Mesendoderm (in vitro differentiated cells): ENCODE results near the gene MVP.

Source experiments
- DNase-seq: peaks from one replicate; pipeline ENCODE4 v3.0.0; 2013
- H2AK5ac ChIP-seq: 2 replicates; pipeline ENCODE4 v1.6.1; 2013; ENCODE audit warnings: low read length, inconsistent platforms
- H2BK120ac ChIP-seq: 2 replicates; pipeline ENCODE4 v1.6.1; 2013; ENCODE audit warnings: low read depth, mild to moderate bottlenecking, low read length, moderate library complexity, mixed read lengths
- H2BK15ac ChIP-seq: replicated peaks from 2 replicates; pipeline ENCODE4 v1.6.1; 2013; ENCODE audit warnings: low read depth, mild to moderate bottlenecking, moderate library complexity
- H2BK5ac ChIP-seq: 2 replicates; pipeline ENCODE4 v1.6.1; 2013; ENCODE audit warnings: low read length, inconsistent platforms
- H3K18ac ChIP-seq: 2 replicates; pipeline ENCODE4 v1.6.1; 2013; ENCODE audit warnings: mild to moderate bottlenecking, low read length, mixed read lengths
- H3K23ac ChIP-seq: one replicate; pipeline ENCODE4 v1.6.1; 2013; ENCODE audit warnings: low read length
- H3K27ac ChIP-seq: 2 replicates; pipeline ENCODE4 v1.5.1; 2013; ENCODE audit warnings: low read depth, mild to moderate bottlenecking, inconsistent platforms, low read length, moderate library complexity
- H3K27me3 ChIP-seq: 2 replicates; pipeline ENCODE4 v1.6.1; 2013; ENCODE audit warnings: low read length, control low read depth, mild to moderate bottlenecking, inconsistent platforms; ENCODE audit not compliant: insufficient read depth, poor library complexity
- H3K36me3 ChIP-seq: 2 replicates; pipeline ENCODE4 v1.6.1; 2013; ENCODE audit warnings: low read length, inconsistent platforms; ENCODE audit not compliant: control insufficient read depth, insufficient read depth
- H3K4ac ChIP-seq: one replicate; pipeline ENCODE4 v1.6.1; 2013; ENCODE audit warnings: low read depth, mild to moderate bottlenecking, low read length, moderate library complexity
- H3K4me1 ChIP-seq: 2 replicates; pipeline ENCODE4 v1.6.1; 2013; ENCODE audit warnings: low read depth, low read length, inconsistent platforms; ENCODE audit not compliant: control insufficient read depth
- H3K4me2 ChIP-seq: 2 replicates; pipeline ENCODE4 v1.6.1; 2013; ENCODE audit warnings: low read length
- H3K4me3 ChIP-seq: 2 replicates; pipeline ENCODE4 v1.5.1; 2013; ENCODE audit warnings: mild to moderate bottlenecking, low read length
- H3K56ac ChIP-seq: one replicate; pipeline ENCODE4 v1.6.1; 2013; ENCODE audit warnings: low read length
- H3K79me1 ChIP-seq: 2 replicates; pipeline ENCODE4 v1.6.1; 2013; ENCODE audit warnings: low read length, inconsistent platforms
- H3K79me2 ChIP-seq: 2 replicates; pipeline ENCODE4 v1.6.1; 2013; ENCODE audit warnings: mild to moderate bottlenecking, low read length; ENCODE audit not compliant: control insufficient read depth, insufficient read depth
- H3K9ac ChIP-seq: 2 replicates; pipeline ENCODE4 v1.6.1; 2013; ENCODE audit warnings: low read length, inconsistent platforms
- H4K5ac ChIP-seq: one replicate; pipeline ENCODE4 v1.6.1; 2013; ENCODE audit warnings: low read length
- H4K8ac ChIP-seq: one replicate; pipeline ENCODE4 v1.6.1; 2013; ENCODE audit warnings: low read depth, mild to moderate bottlenecking, control low read depth, low read length, moderate library complexity
- WGBS: extraction: QIAGEN DNeasy Blood & Tissue Kit; methylation state at CpG from one replicate; pipeline ENCODE4 v1.1.7; 2013; ENCODE audit warnings: low lambda C conversion rate, missing lambda C conversion rate; ENCODE audit not compliant: insufficient coverage; ENCODE audit errors: extremely low coverage; 5-methylcytosine and 5-hydroxymethylcytosine counted together

MVP gene

DNA sequence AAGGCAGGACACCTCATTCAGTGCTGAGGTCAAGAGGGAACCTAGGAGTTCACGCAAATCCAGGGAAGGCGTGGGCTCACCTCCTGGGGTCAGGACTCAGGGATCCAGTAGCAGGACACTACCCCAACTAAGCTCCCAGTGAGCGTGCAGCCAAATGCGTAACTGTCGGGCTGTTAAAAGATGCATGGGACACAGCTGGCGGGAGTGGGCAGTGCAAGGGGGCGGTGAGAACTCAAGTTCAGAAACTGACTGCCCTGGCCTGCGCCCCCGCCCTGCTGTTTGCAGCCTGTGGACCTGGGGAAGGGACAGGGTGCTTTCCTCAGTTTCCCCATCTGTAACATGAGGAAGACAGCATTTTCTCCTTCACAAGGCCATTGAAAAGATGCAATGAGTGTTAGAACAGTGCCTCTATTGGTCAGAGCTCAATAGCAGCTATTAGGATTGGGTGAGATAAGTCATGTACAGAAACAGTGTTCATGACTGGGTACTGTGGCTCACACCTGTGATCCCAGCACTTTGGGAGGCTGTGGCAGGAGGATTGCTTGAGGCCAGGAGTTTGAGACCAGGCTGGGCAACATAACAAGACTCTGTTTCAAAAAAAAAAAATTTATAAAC lies 22.6 kb downstream of the MVP start:
- Histone ChIP-seq H2BK5ac (no peak overlapping the region), H2BK15ac (no peak overlapping the region), H3K27me3 (no peaks in the 10 kb centered on the region), H4K5ac (no peak overlapping the region), H3K4me3 (no peak overlapping the region), H3K23ac (no peak overlapping the region), H3K36me3 (no peaks in the 10 kb centered on the region), H3K18ac (no peak overlapping the region), H3K4me1 (no peaks in the 10 kb centered on the region), H3K4ac (no peak overlapping the region), H2AK5ac (no peak overlapping the region), H2BK120ac (no peak overlapping the region), H3K27ac (no peak overlapping the region), H3K79me2 (no peaks in the 10 kb centered on the region), H4K8ac (no peak overlapping the region), H3K79me1 (no peaks in the 10 kb centered on the region), H3K9ac (no peak overlapping the region), H3K56ac (no peak overlapping the region), H3K4me2 (no peak overlapping the region)
- WGBS: no CpG with 5 or more reads among the region's 9 CpGs
- DNase-seq: no peak

- WGBS: no CpG with 5 or more reads among the region's 8 CpGs
- no peak overlapping the region for H3K23ac ChIP-seq
- H2BK15ac ChIP-seq: no peak overlapping the region
- H3K18ac ChIP-seq: no peak overlapping the region
- no peak overlapping the region for H2AK5ac ChIP-seq
- H3K4ac ChIP-seq: no peak overlapping the region
- no peak overlapping the region for H4K8ac ChIP-seq
- no peak for DNase-seq
- H3K79me1 ChIP-seq: no peaks in the 10 kb centered on the region
- no peaks in the 10 kb centered on the region for H3K27me3 ChIP-seq
- no peak overlapping the region for H3K9ac ChIP-seq
- H4K5ac ChIP-seq: no peak overlapping the region
- no peaks in the 10 kb centered on the region for H3K79me2 ChIP-seq
- no peak overlapping the region for H3K4me2 ChIP-seq
- no peaks in the 10 kb centered on the region for H3K4me1 ChIP-seq
- no peak overlapping the region for H3K27ac ChIP-seq
- H2BK120ac ChIP-seq: no peak overlapping the region
- no peak overlapping the region for H3K56ac ChIP-seq
- H3K4me3 ChIP-seq: no peak overlapping the region
- no peaks in the 10 kb centered on the region for H3K36me3 ChIP-seq
- H2BK5ac ChIP-seq: no peak overlapping the region
These were observed 23.7 kb downstream of the MVP start for GRCh38 chr16:29843931-29844330.

DNA sequence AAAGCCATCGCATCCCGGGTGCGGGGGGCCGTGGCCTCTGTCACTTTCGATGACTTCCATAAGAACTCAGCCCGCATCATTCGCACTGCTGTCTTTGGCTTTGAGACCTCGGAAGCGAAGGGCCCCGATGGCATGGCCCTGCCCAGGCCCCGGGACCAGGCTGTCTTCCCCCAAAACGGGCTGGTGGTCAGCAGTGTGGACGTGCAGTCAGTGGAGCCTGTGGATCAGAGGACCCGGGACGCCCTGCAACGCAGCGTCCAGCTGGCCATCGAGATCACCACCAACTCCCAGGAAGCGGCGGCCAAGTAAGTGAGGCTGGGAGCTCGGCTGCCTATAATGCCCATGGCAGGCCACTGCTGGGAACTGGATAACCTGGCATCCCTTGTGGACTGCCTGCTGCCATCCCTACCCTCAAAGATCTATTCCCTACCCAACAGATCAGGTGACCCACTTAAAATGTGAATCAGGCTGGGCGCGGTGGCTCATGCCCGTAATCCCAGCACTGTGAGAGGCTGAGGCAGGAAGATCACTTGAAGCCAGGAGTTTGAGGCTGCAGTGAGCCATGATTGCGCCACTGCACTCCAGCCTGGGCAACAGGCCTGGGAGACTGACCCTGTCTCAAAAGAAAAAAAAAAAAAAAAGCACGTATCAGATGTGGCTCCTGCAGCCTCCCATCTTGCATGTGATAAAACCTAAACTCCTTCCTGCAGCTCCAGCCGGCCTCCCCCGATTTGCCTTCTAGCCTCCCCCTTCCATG lies 24.5 kb downstream of the MVP start:
- H4K8ac ChIP-seq: no peak overlapping the region
- no peaks in the 10 kb centered on the region for H3K27me3 ChIP-seq
- no peak overlapping the region for H4K5ac ChIP-seq
- H3K4ac ChIP-seq: no peak overlapping the region
- H3K36me3 ChIP-seq: no peaks in the 10 kb centered on the region
- no peak overlapping the region for H3K56ac ChIP-seq
- no peaks in the 10 kb centered on the region for H3K79me2 ChIP-seq
- no peak overlapping the region for H3K23ac ChIP-seq
- H2AK5ac ChIP-seq: no peak overlapping the region
- no peaks in the 10 kb centered on the region for H3K79me1 ChIP-seq
- no peak overlapping the region for H3K4me3 ChIP-seq
- DNase-seq: no peak
- H2BK15ac ChIP-seq: no peak overlapping the region
- H2BK5ac ChIP-seq: no peak overlapping the region
- H3K4me2 ChIP-seq: no peak overlapping the region
- H2BK120ac ChIP-seq: no peak overlapping the region
- no peak overlapping the region for H3K9ac ChIP-seq
- WGBS: no CpG with 5 or more reads among the region's 28 CpGs
- no peak overlapping the region for H3K27ac ChIP-seq
- H3K4me1 ChIP-seq: peaks cover 3% of the 10 kb centered on the region
- H3K18ac ChIP-seq: no peak overlapping the region

GRCh38 chr16:29845656-29846055 lies 25.4 kb downstream of the MVP start:
- WGBS: no CpG with 5 or more reads among the region's 18 CpGs
- Histone ChIP-seq H3K4me2 (no peak overlapping the region), H3K79me1 (no peaks in the 10 kb centered on the region), H2BK120ac (no peak overlapping the region), H3K36me3 (no peaks in the 10 kb centered on the region), H2BK15ac (no peak overlapping the region), H3K9ac (no peak overlapping the region), H3K27me3 (no peaks in the 10 kb centered on the region), H3K27ac (no peak overlapping the region), H2AK5ac (no peak overlapping the region), H3K4ac (no peak overlapping the region), H4K5ac (no peak overlapping the region), H3K4me3 (no peak overlapping the region), H3K4me1 (peaks cover 3% of the 10 kb centered on the region), H4K8ac (no peak overlapping the region), H3K23ac (no peak overlapping the region), H2BK5ac (no peak overlapping the region), H3K18ac (no peak overlapping the region), H3K56ac (no peak overlapping the region), H3K79me2 (no peaks in the 10 kb centered on the region)
- DNase-seq: no peak

GRCh38 chr16:29848420-29849297 lies 28.4 kb downstream of the MVP start:
- no peak overlapping the region for H3K23ac ChIP-seq
- no peak overlapping the region for H3K4me3 ChIP-seq
- no peak overlapping the region for H2BK15ac ChIP-seq
- no peak overlapping the region for H3K56ac ChIP-seq
- peaks cover 3% of the 10 kb centered on the region for H3K4me1 ChIP-seq
- H4K5ac ChIP-seq: no peak overlapping the region
- H3K18ac ChIP-seq: no peak overlapping the region
- no peak overlapping the region for H3K9ac ChIP-seq
- H3K27ac ChIP-seq: no peak overlapping the region
- H4K8ac ChIP-seq: no peak overlapping the region
- DNase-seq: peak; percentile 62
- H3K4ac ChIP-seq: no peak overlapping the region
- no peaks in the 10 kb centered on the region for H3K79me2 ChIP-seq
- H3K36me3 ChIP-seq: no peaks in the 10 kb centered on the region
- no peak overlapping the region for H2AK5ac ChIP-seq
- no CpG with 5 or more reads among the region's 15 CpGs for WGBS
- no peak overlapping the region for H2BK120ac ChIP-seq
- no peaks in the 10 kb centered on the region for H3K27me3 ChIP-seq
- no peaks in the 10 kb centered on the region for H3K79me1 ChIP-seq
- H3K4me2 ChIP-seq: no peak overlapping the region
- no peak overlapping the region for H2BK5ac ChIP-seq
